ENCODE results near the gene CDH23. TPM values are rescaled to one million over a fixed set of nuclear protein-coding genes. Genes with fewer than 3 reads are reported as not detected.
A peak's percentile ranks its signal among the peaks of the same experiment; 100 is the strongest.

The CDH23 gene
- total and polyA plus RNA-seq, 9 of the 15 experiments (the other 6 are each of a cell fraction or from before 2014, with no cell fraction given) = 0.18 to 1.2 (median 0.47) TPM

- TF ChIP-seq AFF1 (IDR thresholded peaks at IDR 0.05; ENCODE audit: low read depth in 1 of 2, partially characterized antibody in 2 of 2) = peak in 1 of 2 experiments; percentile 63
- no peak for TF ChIP-seq BCL6 (CRISPR knock-in tag; IDR thresholded peaks at IDR 0.05)
- TF ChIP-seq CREB3 (tag; conservative IDR thresholded peaks at IDR 0.05; ENCODE audit: low read depth) = peak; percentile 42
- TF ChIP-seq HIVEP1 (CRISPR knock-in tag; IDR thresholded peaks at IDR 0.05) = peak; percentile 63; the same call in 1 of the 2 replicates
- TF ChIP-seq TCF15 (CRISPR knock-in tag; IDR thresholded peaks at IDR 0.05) = no peak
- TF ChIP-seq BCOR (IDR thresholded peaks at IDR 0.05) = peak; percentile 33; the same call in 1 of the 2 replicates
- TF ChIP-seq ZNF766 (CRISPR knock-in tag; conservative IDR thresholded peaks at IDR 0.05) = peak; percentile 93
- no peak for TF ChIP-seq TSC22D4 (tag; IDR thresholded peaks at IDR 0.05)
- no peak for TF ChIP-seq MXI1 (IDR thresholded peaks at IDR 0.05; ENCODE audit: low read depth, low read length)
- no peak for TF ChIP-seq PML (IDR thresholded peaks at IDR 0.05; ENCODE audit: low read length)
- TF ChIP-seq CXXC5 (CRISPR knock-in tag; IDR thresholded peaks at IDR 0.05) = peak; percentile 86
- no peak; the same call in 1 of the 2 replicates for TF ChIP-seq ETS1 (conservative IDR thresholded peaks at IDR 0.05; ENCODE audit: control insufficient read depth, low read depth, low read length)
- TF ChIP-seq DPF2 (IDR thresholded peaks at IDR 0.05) = peak; percentile 77
- no peak for TF ChIP-seq ZBTB34 (CRISPR knock-in tag; IDR thresholded peaks at IDR 0.05)
- TF ChIP-seq PREB (CRISPR knock-in tag; IDR thresholded peaks at IDR 0.05) = no peak
- TF ChIP-seq MITF (IDR thresholded peaks at IDR 0.05) = peak; percentile 96
Measured at GRCh38 chr10:71746344-71747037, 349.8 kb downstream of the CDH23 start (continued).
